HUDEP-2 (cell line): Measurements from ENCODE around the gene CASZ1.

Experiments
- DNase-seq, 76 experiments: peaks; one replicate each; lab custom pipeline; 2025; ENCODE audit not compliant: unreplicated experiment in 76 of 76; lab: John Stamatoyannopoulos, UW

CASZ1 gene

DNA sequence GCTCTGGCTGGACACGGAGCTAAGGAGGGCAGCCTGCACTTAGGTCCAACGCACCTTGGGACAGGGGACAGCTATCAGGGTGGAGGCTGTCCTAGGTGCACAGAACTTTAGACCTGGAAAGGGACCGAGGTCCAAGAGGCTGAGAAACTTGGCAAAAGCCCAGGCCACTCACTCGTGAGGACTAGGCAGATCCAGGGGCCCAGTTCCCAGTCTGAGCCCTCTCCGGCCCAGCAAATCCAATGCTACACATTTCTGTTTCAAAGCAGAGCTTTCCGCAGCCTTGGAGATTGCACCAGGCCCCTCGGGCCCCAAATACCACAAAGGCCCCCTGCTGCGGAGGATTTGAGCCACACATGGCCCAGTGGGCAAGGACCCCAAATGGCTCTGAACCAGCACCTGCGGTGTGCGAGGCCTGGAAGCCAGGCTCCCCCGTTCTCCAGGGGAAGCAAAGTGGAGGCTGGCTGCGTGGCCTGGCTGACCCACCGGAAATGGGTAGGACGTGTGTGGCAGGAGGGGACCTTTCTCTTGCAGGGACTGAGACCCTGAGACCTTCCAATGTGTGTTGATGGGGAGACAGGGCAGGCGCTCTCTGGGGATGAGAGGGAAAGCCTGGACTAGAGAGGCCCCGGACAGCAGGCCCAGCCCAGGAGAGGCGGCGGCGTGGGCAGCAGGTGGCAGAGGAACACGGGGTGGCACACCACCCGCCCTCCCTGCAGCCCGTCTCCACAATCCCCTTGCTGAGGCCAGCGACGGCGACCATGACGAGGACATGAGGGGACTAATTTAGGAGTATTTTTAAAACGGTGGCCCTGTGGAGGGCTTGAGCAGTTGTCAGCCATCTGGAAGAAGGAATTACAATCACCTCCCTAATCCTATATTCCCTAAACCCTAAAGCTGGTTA, 118.7 kb downstream of the CASZ1 start:
- DNase-seq: no peak

DNA sequence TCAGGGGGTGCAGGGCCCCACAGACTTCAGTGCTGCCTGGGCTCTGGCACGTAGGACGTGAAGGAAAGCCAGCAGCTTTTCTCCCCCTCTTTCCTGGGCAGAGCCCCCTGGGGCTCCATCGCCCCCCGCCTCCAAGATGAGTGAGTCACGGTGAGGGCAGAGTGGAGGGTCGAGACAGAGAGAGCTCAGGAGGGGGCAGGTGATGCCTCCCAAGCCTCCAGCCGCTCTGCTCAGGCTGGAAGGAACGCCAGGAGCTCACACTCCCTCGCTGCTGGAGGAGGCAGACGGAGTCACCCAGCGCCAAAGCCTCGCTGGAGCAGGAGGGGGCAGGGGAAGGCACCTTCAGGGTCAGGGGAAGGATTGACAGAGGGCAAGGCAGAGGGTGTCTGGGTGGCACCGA, 119.5 kb downstream of the CASZ1 start:
- DNase-seq: no peak

DNA sequence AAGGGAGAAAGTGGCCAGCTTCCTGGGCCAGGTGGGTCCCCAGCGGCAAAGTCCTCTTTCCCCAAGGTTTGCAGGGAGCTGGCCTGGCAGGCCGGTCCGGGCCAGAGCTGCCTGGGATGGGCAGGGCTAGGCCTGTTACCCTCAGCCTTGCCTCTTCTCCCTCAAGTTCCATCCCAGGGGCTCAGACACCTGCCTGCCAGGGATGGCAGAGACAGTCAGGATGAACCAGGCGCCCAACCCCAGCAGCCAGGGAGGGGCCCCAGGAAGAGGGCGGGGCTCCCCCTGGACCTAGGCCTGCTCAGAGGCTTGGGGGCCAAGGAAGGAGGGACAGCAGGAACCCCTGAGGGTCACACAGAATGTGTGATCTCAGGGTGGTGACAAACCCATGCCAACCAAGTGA, 120.6 kb downstream of the CASZ1 start:
- no peak for DNase-seq

DNA sequence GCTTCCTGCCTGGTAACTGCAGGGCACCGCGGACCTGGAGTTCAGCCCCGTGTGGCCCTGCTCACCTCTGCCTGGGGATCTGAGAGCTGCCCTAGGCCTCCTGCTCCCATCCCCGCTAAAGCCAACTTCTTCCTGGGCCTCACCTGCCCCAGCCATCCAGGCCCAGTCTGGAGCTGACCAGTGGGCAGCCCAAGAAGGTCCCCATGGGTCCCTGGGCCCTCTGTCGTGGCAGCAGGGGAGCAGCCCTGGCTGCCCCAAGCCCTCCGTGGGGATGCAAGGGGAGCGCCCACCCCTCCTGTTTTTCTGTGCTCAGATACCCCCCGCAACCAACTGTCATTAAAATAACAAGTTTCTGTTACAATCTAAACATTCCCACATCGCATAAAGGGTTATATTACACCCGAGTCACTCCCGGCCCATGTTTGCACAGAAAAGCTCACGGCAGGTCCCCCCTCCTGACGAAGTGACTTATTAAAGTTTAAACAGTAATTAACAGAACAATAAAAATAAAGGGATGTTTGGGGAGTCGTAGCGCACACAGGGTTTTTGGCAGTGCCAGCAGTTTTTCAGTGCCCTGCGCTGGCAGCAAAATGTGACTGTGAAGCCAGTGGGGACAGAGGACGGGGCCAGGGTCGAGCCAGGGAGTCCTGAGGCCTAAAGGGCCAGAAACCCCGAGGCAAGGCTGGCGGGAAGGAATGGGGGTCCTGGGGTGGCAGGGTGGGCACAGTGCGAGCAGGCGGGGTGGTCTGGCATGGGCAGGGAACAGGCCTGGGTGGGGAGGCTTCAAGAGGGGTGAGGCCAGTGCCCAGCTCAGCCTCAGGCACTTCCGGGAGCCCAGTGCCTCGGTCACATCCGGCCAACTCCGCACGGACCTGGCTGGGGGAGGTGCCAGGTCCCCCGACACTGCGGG, 121.5 kb downstream of the CASZ1 start:
- no peak for DNase-seq

DNA sequence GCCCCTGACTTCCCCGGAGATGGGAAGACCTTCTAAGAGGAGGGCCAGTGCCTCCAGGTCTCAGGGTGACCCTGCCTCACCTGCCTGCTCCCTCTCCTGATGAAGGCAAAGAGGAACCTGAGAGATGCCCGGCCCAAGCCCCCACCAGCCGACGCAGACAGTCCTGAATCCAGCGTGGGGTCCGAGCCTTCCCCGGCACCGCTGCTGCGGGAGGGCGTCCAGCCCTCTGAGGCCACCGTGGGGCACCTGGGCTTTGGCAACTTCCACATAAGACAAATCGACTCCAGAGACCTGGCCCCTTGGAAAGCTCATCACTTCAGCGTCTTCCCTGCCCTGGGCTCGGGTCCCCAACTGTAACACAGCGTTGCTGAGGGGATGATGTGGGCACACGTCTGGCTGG, 122.2 kb downstream of the CASZ1 start:
- no peak for DNase-seq

DNA sequence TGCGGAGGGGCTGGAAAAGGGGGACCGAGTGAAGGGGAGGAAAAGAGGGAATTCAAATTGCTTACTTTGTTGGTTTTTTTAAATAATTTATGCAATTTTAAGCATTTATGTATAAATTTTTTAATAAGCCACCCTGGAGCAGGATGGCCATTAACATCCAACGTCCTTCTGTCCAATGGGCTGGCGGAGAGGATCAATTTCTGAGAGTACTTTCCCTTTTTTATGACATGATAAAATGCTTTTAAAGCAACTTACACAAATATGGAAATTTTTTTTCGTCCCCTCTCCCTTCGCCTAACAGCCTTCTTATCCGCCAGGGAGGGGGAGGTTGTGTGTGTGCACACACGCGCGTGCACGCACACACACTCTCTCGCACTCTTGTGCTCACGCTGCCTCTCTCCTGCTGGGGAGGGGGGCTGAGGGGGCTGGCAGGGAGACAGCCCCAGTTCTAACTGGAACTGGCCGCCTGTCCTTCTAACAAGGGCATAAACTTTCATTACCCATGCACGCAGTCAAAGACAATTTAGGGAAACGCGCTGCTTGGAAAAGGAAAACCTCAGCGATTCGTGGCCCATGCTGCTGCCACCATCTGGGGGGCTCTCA, 123.2 kb downstream of the CASZ1 start:
- no peak for DNase-seq

DNA sequence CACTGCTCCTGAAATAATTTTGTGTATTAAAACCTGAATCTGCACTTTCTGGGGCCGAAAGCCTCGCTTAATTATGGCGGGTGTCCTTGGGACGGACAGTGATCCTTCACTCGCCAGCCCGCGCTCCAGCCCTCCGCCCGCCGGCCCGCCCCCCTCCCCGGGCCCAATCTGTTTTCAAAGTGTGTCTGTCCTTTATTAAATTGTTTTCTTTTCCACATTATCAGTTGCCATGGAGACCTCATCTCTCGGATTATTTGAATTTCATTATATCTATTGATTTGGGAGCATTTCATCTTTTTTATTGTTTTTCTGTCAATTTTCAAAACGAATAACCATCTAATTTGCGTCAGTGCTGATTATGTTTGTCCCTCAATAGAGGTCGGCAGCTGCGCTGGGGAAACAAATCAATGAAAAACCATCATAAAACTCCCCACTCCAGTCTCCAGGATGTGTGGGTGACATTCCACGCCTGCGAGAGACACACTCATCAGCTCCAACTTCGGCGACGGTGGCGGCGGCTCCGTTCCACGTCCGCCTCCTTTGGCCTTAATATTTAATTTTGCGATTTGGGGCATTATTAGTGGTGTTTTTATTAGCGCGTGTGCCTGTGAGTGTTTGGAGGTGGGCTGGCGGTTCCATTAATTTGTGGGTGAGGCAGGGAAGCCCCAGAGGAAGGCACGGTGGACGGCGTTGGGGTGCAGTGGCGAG, 123.9 kb downstream of the CASZ1 start:
- DNase-seq: no peak

DNA sequence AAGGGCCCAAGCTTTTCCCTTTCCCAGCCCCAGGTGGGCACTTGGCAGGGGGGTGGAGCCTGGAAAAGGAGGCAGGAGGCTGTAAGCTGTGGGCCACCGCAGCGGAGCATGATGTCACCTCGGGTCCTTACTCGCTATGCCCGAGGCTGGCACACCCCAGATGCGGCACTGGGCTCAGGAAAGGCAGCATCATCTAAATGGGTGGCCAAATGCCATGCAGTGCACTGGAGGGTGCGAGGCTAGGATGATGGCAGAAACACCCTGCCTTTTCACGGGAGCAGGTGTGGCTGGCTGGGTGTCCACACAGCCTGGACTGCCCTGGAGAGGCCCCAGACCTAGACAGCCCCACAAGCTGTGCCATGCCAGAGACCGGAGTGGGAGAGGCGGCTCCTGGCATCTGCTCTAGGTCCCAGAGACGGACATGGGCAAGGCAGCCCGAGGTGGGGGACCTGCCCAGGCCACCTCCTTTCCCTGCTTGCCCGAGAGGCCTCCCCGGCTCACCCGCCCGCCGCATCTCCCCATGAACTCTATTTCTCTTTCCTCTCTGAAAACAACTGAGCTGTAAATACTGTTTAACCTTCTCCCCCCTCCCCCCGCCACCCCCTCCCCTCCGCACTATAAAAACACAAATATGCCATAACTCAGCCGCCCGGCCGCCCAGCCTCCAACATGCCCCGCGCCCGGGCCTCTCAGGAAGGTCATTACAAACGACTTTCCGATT, 124.7 kb downstream of the CASZ1 start:
- DNase-seq: no peak

DNA sequence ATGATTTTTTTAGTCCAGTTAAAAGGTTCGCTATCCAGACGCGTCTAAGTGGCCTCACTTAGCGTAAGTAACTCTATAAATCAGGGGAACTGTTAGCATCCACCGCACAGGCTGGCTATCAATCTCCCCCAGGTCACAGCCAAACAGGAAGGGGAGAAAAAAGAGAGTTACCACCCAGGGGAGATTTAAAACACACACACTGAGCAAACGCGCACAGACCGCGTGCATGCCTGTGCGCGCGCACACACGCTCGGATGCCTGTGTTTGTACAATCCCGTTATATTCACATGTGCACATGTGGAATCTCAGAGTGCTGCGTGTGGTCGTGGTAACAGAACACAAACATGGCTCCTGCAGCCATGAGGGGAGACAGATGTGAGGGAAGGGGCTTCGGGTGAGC, 125.4 kb downstream of the CASZ1 start:
- DNase-seq: no peak

DNA sequence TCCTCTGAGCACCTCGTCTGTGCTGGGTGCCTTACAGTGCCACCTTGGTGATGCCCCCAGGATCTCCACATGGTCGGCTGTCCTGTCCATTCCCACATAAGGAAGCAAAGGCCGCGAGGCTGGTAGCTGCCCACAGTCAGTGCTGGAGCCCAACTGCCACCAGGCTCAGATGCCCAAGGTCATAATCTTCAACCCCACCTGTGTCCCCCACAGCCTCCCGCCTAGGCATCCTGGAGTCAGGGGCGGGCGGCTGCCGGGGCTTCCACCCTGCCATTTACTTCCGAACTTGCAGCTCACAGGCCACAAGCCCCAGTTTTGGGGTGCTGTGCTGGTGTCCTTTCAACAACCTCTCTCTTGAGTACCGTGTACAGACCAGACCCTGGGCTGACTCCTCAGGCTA, 126.3 kb downstream of the CASZ1 start:
- no peak for DNase-seq

DNA sequence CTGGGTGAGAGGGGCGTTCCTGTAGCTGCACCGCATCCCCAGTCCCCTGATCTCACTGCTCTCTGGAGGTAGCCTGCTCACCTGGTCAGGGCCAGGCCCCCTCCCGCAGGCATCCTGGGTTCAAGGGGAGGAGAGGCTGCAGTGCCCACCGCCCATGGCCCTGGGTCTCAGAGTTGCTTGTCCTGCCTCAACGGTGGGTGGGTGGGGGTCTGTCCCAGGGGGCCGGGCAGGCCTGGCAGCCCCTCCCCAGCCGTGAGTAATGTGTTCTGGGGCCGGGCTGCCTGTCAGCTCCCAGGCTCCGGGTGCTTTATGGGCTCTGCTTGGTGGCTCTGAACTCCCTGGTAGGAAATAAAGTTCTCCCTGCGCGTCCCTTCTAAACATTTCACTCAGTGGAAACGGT, 126.9 kb downstream of the CASZ1 start:
- DNase-seq: no peak

DNA sequence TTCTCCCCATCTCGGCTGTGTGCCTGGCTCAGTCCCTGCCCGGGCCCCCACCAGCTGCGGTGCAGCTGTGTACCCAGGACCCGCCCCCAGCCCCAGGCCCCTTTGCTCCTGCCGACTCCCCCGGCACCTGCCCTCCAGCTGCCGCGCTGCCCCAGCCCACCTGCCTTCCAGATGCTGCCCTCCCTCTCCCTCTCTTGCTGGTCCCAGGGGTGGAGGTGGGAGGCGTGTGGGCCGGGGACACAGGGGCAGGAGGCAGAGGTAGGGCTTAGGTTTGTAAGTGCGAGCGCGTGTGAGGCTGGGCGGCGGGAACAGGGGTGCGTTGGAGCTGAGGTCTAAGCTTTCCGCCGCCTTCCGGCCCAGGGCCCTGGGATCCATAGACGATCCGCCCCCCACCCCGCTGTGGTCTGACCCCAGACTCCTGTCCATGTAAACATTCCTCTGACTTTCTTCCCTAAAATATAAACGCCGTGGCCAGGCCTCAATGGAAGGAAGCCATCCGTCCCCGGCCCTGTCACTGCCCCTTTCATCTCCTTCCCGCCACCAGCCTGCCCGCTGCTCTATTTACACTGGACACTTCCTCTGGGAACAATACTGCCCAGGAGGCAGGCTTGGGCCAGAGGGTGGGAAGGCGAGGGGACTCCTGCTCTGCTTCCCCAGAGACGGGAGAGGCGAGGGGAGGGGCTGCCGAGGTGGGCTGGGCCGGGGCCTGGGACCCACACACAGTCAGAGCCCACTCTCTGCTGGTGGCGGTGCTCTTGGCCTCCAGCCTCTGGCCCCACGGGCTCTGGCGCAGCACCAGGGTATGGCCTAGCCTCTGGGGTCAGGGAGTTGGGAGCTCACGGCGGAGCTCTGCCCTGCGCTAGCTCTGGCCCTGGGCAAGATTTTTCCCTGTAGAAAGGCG, 128.3 kb downstream of the CASZ1 start:
- no peak for DNase-seq

DNA sequence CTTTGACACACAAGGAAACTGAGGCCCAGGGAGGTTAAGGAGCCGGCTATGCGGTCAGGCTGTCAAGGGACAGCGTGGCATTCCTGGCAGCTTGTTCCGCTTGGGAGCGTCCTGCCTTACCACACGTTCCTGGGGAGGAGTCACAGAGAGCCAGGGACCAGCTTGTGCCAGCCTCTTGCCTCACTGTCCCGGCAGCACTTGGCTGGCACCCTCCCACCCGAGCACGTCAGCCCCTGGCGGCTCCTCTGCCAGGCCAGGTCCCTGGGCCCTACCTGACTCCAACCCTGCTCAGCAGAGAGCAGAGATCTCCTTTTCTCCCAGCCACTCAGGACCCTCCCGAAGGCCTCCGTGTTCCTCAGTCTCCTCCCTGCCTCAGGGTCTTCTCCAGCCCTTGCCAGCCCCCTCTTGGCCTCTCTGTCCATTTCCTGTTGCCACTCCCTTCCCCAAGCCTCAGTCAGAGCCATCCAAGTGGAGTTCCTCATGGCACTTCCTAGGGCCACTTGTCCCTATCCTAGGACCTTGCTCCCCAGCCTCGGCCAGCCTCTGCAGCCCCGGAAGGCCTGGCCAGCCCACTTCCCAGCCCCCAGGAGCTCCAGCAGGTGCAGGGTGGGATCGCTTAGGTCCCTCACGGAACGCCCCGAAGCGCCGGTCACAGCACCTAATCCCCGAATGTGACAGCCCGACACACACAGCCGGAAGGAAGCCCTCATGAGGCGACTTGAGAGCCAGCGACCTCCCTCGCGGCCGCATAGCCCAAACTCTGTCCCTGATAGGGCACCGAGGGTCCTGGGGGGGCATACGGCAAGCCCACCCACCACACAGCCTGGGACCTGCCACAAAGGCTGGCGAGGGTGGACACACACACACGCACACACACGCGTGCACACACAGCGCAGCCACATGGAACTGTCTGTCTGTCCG, 130.3 kb downstream of the CASZ1 start:
- DNase-seq: no peak

DNA sequence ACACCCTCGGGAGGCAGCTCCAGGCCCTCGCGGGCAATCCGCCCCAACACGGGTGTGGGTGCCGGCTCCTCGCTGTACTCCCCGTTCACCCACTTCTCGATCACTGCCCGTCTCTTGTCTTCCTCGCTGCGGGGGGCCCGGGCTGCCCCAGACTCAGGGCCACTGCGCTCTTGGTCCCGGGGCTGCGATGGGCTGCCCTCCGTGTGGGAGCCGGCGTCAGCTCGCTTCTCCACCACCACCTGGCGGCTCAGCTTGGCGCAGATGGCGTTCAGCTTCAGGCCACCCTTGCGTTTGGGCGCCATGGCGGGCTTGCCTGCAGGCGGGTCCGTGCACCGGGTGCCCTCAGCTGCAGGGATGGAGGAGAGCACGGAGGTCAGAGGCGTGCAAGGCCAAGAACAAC, 131.2 kb downstream of the CASZ1 start:
- DNase-seq: no peak

DNA sequence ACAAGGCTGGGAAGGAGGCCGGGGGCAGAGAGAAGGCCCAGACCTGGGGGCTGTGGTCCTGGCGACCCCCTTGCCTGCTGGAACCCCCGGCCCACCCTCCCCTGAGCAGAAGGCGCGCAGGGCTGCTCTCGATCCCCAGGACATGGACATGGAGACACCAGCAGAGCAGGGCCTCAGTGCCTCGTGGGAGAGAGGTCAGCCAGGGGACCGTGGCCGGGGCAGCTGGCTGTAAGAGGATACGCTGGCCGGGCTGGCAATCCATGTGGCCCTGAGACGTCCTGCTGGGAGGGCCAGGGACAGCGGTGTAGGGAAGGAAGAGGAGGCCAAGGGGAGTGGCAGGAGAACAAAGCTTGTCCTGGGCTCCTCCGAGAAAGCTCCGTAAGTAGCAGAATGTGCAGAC, 132.2 kb downstream of the CASZ1 start:
- DNase-seq: no peak

DNA sequence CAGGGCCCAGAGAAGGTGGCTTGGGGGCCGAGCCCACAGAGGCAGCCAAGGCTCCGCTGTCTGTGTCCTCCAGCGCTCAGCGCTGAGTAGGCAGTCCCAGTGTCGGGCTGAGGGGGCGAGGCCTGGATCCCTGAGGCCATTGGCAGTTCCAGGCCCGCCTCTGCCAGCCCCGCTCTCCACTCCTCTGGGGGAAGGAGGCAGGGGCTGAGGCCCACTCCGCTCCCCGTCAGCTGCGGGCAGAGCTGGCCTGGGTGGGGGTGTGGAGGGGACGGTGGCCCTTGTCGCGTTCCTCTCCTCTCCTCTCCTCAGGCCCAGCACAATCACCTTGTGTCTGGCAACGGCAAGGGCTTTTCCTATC, 132.8 kb downstream of the CASZ1 start:
- DNase-seq: no peak

DNA sequence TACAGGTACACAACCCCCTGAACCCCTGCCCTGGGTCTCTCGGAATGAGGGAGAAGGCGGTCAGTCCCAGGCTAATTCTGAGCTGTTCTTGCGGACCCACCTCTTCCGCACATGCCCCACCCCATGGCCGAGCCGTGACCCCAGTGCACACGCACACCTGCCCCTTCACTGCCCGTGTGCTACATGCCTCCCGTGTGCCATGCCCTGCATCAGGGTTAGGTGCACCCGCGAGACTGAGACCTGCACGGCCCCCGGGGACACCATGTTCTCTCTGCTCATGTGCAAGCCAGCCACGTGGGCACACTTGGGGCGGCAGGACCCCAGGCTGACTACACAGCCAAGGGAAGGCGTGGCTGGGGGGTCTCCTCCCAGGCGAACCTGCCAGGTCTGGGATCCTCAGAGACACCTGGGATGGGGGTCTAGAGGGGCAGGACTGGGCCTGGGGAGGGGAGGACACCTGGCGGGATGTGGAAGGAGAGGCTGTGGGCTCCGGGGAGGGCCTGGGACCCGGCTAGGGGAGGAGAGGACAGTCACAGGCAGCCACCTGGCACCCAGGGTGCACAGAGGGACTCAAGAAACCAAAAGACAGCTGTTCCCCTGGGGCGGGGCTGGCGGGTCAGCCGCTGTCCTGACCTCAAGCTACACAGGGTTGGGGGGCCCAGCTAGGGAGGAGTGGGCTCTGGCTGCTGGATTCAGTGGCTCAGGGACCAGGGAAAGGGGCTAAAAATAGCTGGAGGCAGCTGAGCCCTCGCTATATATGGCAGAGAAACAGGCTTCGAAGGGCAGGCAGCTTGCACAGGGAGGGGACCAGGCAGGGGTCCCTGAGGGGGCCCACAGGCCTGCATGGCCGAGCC, 133.4 kb downstream of the CASZ1 start:
- DNase-seq: no peak
